Measurements from ENCODE around the gene BRD7. TPM values are rescaled to one million over a fixed set of nuclear protein-coding genes. Genes with fewer than 3 reads are reported as not detected.

The BRD7 gene
- total RNA-seq, 2 experiments from 2014 or later, result 87.9 to 103 TPM

DNA sequence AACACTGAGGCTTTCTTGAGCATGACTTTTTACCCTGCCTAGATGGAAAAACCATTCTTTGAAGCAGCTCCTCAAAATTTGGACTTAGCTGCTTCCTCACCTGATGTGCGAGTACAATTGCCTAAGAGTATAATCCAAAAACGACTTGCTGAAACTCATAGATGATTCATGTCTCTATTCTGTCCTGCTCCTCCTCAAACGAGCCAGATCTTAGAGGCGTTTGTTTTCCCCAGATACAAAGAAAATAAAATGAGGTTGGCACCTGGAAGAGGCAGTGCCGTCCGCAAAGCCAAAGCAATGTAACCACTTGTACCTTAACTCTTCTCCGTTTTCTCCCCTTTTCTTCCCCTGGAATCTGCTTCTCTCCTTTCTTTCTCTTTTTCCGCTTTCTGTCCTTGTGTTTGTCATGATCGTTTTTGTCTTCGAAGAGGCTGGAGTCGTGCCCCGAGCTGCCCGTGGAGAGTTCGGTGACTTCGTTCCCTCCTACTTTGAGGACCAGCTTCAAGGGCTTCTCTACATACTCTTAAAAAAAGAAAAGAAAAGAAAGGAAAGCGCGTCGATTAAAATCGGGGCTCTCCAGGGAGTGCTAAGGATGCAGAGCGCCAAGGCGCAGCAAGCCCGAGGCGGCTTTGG is 895 bp downstream of the BRD7 start:
- ChIA-PET POLR2A (interaction anchor here (0.6 to 1.1 kb wide), 2 partner anchors 29 to 160 kb away, joined by 4 to 5 read pairs; no protein-coding TSS in a partner anchor), CTCF (interaction anchor here (1.3 to 3.4 kb wide), 5 partner anchors 12 to 438 kb away, joined by 3 to 26 read pairs (median 14); no protein-coding TSS in a partner anchor)
- H3K9me3 Mint-ChIP-seq, result no peaks in the 10 kb centered on the region
- H3K4me3 Mint-ChIP-seq, result peak overlapping the region; percentile 89
- H3K27ac Mint-ChIP-seq, result peak overlapping the region; percentile 76
- peaks cover 32% of the 10 kb centered on the region for H3K36me3 Mint-ChIP-seq
- H3K27me3 Mint-ChIP-seq, result no peaks in the 10 kb centered on the region
- DNase-seq, result no peak
- intact Hi-C loops (cut with micrococcal nuclease), result loop anchor here (1.0 to 5.0 kb wide), 8 partner anchors 41 to 439 kb away; partner anchors contain the start of genes CNEP1R1, HEATR3 and NKD1
- H3K4me1 Mint-ChIP-seq (ENCODE audit: low read depth), result peaks cover 47% of the 10 kb centered on the region

DNA sequence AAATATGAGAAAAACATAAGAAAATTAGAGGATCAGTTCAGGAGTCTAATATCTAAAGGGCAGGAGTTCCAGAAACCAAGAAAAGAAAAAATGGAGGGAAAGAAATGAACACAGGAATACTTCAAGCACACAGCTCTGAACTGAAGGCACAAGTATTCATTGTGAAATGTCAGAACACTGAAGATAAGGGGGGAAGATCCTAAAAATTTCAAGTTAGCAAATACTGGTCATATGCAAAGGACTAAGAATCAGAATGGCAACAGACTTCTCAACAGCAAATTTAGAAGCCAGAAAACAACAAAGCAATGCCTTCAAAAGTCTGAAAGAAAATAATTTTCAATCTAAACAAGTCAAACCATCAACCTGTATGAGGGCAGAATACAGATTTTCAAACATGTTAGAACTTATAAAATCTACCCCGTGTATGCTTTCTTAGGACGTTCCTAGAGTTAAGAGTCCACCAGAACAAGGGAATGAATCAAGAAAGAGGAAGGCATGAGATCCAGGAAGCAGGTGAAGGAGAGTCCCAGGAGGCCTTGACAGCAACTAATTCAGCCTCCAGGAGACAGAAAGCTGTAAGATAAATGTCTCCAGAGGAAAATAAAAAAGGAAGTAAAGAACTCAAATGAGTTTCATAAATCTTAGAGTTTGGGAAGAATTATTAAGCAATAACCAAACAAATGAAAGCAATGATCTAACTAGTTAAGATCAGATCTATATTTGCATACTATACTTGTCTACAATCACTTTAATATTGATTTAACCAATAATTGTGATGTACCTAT is 2.8 kb downstream of the BRD7 start:
- intact Hi-C loops (cut with micrococcal nuclease), result loop anchor here (5.0 kb wide), 5 partner anchors 141 to 441 kb away; partner anchors contain the start of genes CNEP1R1 and NKD1
- H3K9me3 Mint-ChIP-seq, result no peaks in the 10 kb centered on the region
- H3K36me3 Mint-ChIP-seq, result peaks cover 37% of the 10 kb centered on the region
- H3K27ac Mint-ChIP-seq, result no peak overlapping the region
- CTCF ChIA-PET, result interaction anchor here (1.0 to 3.4 kb wide), 4 partner anchors 10 to 440 kb away, joined by 4 to 26 read pairs (median 14); no protein-coding TSS in a partner anchor
- peaks cover 58% of the 10 kb centered on the region for H3K4me1 Mint-ChIP-seq (ENCODE audit: low read depth)
- H3K4me3 Mint-ChIP-seq, result peak overlapping the region; percentile 5
- no peak for DNase-seq
- no peaks in the 10 kb centered on the region for H3K27me3 Mint-ChIP-seq
- POLR2A ChIA-PET, result no interaction called here

DNA sequence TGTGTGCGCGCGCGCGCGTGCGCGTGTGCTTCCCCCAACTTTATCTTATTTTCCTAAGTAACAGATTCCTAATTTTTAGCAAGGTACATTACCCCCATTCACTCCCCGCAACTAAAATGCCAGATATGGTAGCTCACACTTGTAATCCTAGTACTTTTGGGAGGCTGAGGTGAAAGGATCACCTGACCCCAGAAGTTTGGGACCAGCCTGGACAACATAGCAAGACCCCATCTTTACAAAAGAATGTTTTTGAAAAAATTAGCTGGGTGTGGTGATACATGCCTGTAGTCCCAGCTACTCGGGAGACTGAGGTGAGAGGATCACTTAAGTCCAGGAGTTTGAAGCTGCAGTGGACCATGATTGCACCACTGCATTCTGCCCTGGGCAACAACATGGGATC is 5.1 kb downstream of the BRD7 start:
- H3K9me3 Mint-ChIP-seq, result no peaks in the 10 kb centered on the region

DNA sequence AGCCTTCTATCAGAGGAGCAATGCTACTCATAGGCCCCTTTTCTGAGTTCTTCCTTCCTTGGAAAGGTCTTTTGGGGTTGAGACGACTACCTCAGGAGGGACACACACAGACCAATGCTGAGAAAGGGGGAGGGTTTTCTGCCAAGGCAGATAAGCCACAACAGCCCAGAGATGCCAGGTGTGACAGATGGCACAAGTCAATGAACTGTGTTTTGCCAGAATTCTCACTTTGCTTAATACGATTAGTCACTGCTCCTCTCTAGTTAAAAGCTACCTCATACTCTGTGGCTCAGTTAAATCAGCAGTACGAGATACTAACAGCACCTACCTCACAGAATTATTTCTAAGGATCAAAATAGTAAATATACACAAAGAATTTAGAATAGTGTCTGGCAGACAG is 8.0 kb downstream of the BRD7 start:
- H3K9me3 Mint-ChIP-seq, result no peaks in the 10 kb centered on the region
- intact Hi-C loops (cut with micrococcal nuclease), result no loop called here
- H3K4me1 Mint-ChIP-seq (ENCODE audit: low read depth), result peaks cover 52% of the 10 kb centered on the region
- peaks cover 35% of the 10 kb centered on the region for H3K36me3 Mint-ChIP-seq
- DNase-seq, result no peak
- peak overlapping the region; percentile 30 for H3K27ac Mint-ChIP-seq
- H3K4me3 Mint-ChIP-seq, result no peak overlapping the region
- no peaks in the 10 kb centered on the region for H3K27me3 Mint-ChIP-seq
- ChIA-PET POLR2A (interaction anchor here (1.4 kb wide), 1 partner anchor 22 kb away, joined by 4 read pairs; no protein-coding TSS in a partner anchor), CTCF (interaction anchor here (1.0 to 14.0 kb wide), 9 partner anchors 9 to 445 kb away, joined by 3 to 302 read pairs (median 5); partner anchors contain the start of gene BRD7)

More for the DNA sequence above, 5.1 kb downstream of the BRD7 start:
- Mint-ChIP-seq H3K4me3 (no peak overlapping the region), H3K36me3 (peaks cover 42% of the 10 kb centered on the region), H3K27ac (no peak overlapping the region), H3K4me1 (ENCODE audit: low read depth) (peaks cover 66% of the 10 kb centered on the region), H3K27me3 (no peaks in the 10 kb centered on the region)
- DNase-seq, result no peak
- intact Hi-C loops (cut with micrococcal nuclease), result no loop called here
- ChIA-PET POLR2A (no interaction called here), CTCF (interaction anchor here (1.0 to 1.7 kb wide), 2 partner anchors 9 to 442 kb away, joined by 3 to 6 read pairs; no protein-coding TSS in a partner anchor)

DNA sequence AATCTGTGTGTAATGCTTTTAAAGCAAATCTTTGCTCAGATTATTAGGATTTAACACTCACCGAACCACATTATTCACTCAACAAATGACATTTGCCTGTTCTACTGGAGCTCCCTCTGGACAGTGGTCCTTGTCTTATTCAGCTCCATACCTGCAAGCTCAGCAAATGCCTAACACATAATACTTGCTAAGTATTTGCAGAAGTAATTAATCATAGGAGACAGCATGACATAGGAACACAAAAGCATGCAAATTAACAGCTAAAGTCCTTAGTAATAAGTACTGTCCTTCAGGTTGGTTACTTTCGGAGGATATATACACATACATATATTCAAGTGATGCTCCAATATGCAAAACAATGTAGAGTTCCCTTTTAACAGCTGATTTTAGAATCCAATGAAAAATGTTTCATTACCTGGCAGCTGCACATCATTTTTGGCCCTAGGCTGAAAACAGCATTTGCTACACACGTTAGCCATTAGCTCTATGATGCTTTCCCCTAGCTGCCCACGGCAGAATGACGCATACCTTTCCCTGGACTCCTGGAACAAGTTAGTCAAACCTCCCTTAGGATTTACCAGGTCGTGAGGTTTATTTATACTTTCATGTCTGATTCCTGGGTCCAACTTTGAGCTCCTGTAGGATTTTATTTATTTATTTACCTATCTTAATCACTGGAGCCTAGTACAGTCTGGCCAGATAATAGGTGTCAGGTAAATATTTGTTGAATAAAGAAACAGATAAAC is 8.6 kb downstream of the BRD7 start:
- ChIA-PET POLR2A (interaction anchor here (1.4 kb wide), 1 partner anchor 21 kb away, joined by 4 read pairs; no protein-coding TSS in a partner anchor), CTCF (interaction anchor here (0.7 to 14.0 kb wide), 9 partner anchors 9 to 446 kb away, joined by 3 to 302 read pairs (median 5); partner anchors contain the start of gene BRD7)
- no peaks in the 10 kb centered on the region for H3K9me3 Mint-ChIP-seq
- H3K36me3 Mint-ChIP-seq, result peaks cover 31% of the 10 kb centered on the region
- H3K27ac Mint-ChIP-seq, result peak overlapping the region; percentile 44
- DNase-seq, result no peak
- no peak overlapping the region for H3K4me3 Mint-ChIP-seq
- H3K4me1 Mint-ChIP-seq (ENCODE audit: low read depth), result peaks cover 50% of the 10 kb centered on the region
- H3K27me3 Mint-ChIP-seq, result no peaks in the 10 kb centered on the region
- intact Hi-C loops (cut with micrococcal nuclease), result no loop called here

DNA sequence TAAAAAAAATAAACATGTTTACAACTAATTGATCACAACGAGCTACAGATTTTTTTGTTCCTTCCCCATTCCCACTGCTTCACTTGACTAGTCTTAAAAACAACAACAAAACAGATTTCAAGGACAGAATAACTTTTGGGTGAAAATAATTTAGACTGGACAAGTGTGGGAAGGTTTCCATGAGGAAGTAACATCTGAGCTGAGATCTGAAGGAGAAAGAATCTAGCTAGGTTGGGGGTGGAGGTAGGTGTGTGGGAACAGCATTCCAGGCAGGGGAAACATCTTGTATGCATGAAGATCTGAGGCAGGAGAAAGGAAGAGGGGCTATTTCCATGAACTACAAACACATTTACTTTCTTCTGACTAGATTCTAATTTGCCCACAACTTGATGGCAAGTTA is 9.2 kb downstream of the BRD7 start:
- Mint-ChIP-seq H3K27me3 (no peaks in the 10 kb centered on the region), H3K27ac (peak overlapping the region; percentile 44), H3K36me3 (peaks cover 32% of the 10 kb centered on the region), H3K4me3 (no peak overlapping the region), H3K9me3 (no peaks in the 10 kb centered on the region), H3K4me1 (ENCODE audit: low read depth) (peaks cover 51% of the 10 kb centered on the region)
- CTCF ChIA-PET, result interaction anchor here (0.7 to 14.0 kb wide), 8 partner anchors 10 to 447 kb away, joined by 3 to 302 read pairs (median 4); partner anchors contain the start of gene BRD7
- POLR2A ChIA-PET, result no interaction called here
- no peak for DNase-seq
- intact Hi-C loops (cut with micrococcal nuclease), result no loop called here

DNA sequence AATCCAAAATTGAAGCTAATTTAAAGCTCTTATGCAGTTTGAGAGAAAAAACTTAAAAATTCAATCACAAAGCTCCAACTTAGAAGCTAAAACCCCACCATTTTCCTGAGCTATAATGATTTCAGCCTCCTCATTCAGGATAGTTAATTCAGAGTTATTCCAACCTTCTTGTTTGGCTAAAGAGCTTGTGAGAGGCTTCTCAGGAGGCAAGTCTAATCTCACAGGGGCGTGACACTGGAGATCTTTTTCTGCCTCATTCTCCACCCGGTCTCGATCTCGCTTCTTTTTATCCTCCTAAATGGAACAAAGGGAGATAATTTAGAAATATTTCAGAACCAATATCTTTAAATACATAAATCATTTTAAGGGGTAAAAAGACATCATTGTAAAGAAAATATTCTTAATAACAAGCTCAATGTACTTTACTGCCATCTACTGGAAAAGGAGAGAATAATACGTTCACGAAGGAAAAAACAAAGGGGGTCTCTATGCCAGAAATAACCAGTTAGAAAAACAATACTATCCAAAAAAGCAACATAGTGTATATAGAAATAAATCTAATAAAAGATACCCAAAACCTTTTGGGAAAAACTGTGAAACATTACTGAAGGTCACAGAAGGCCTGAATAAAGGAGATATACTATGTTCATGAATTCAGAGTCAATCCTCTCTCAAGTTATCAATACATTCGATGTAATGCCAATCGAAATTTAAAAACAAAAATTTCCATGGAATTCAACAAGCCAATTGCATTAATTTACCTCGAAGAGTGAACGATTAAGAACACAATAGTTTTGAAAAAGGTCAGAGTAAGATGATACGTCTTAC is 13.9 kb downstream of the BRD7 start:
- ChIA-PET POLR2A (no interaction called here), CTCF (interaction anchor here (0.6 to 14.0 kb wide), 45 partner anchors 8 to 457 kb away, joined by 3 to 302 read pairs (median 4); partner anchors contain the start of genes BRD7 and CNEP1R1)
- intact Hi-C loops (cut with micrococcal nuclease), result loop anchor here (1.0 to 2.0 kb wide), 3 partner anchors 16 to 141 kb away; no protein-coding TSS in a partner anchor
- H3K27ac Mint-ChIP-seq, result no peak overlapping the region
- H3K4me1 Mint-ChIP-seq (ENCODE audit: low read depth), result peaks cover 30% of the 10 kb centered on the region
- DNase-seq, result no peak
- H3K36me3 Mint-ChIP-seq, result peaks cover 36% of the 10 kb centered on the region
- H3K27me3 Mint-ChIP-seq, result no peaks in the 10 kb centered on the region
- H3K9me3 Mint-ChIP-seq, result no peaks in the 10 kb centered on the region
- H3K4me3 Mint-ChIP-seq, result no peak overlapping the region

DNA sequence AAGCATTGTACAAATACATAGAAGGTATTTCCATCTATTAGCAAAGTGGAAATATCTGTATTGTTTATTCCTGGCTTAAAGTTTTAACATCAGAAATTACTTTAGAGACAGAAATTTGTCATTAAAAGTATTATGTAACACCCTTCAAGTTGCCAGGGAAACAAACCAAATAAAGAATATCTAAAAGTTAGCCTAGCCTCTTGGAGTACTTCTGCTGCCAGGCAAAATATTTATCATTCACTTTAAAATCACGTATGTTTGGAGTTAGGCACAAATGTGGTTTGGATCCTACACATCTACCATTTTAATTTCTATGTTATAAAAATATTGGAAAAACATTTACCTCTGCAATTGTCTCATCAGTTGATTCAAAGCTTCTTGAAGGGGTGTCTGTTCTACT is 14.7 kb downstream of the BRD7 start:
- Mint-ChIP-seq H3K9me3 (peaks cover 4% of the 10 kb centered on the region), H3K27ac (no peak overlapping the region), H3K36me3 (peaks cover 40% of the 10 kb centered on the region), H3K4me3 (no peak overlapping the region), H3K4me1 (ENCODE audit: low read depth) (peaks cover 24% of the 10 kb centered on the region), H3K27me3 (no peaks in the 10 kb centered on the region)
- ChIA-PET POLR2A (interaction anchor here (1.5 kb wide), 1 partner anchor 27 kb away, joined by 6 read pairs; no protein-coding TSS in a partner anchor), CTCF (interaction anchor here (0.8 to 14.0 kb wide), 29 partner anchors 9 to 458 kb away, joined by 3 to 302 read pairs (median 5); partner anchors contain the start of genes BRD7 and CNEP1R1)
- no peak for DNase-seq
- intact Hi-C loops (cut with micrococcal nuclease), result loop anchor here (1.0 to 2.0 kb wide), 2 partner anchors 15 to 140 kb away; no protein-coding TSS in a partner anchor

DNA sequence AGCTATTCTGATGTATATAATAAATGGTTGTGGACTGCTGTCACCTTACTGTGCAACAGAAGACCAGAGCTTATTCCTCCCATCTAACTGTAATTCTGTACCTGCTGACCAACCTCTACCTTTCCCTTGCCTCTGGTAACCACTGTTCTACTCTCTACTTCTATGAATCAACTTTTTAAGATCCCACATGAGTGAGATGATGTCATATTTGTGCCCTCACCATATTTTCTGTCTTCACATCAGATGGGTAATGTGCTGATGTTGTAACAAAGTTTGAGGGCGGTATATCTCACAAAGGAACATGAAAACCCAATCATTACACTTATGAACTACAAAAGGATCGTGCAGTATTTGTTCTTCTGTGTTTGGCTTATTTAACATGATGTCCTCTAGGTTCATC is 16.8 kb downstream of the BRD7 start:
- intact Hi-C loops (cut with micrococcal nuclease), result no loop called here
- Mint-ChIP-seq H3K4me1 (ENCODE audit: low read depth) (peaks cover 24% of the 10 kb centered on the region), H3K36me3 (peaks cover 52% of the 10 kb centered on the region), H3K27ac (no peak overlapping the region), H3K4me3 (no peak overlapping the region), H3K27me3 (no peaks in the 10 kb centered on the region), H3K9me3 (peaks cover 4% of the 10 kb centered on the region)
- POLR2A ChIA-PET, result interaction anchor here (1.5 kb wide), 1 partner anchor 13 kb away, joined by 4 read pairs; no protein-coding TSS in a partner anchor
- DNase-seq, result no peak
- CTCF ChIA-PET, result interaction anchor here (1.2 to 14.0 kb wide), 3 partner anchors 12 to 455 kb away, joined by 3 to 302 read pairs (median 4); no protein-coding TSS in a partner anchor

DNA sequence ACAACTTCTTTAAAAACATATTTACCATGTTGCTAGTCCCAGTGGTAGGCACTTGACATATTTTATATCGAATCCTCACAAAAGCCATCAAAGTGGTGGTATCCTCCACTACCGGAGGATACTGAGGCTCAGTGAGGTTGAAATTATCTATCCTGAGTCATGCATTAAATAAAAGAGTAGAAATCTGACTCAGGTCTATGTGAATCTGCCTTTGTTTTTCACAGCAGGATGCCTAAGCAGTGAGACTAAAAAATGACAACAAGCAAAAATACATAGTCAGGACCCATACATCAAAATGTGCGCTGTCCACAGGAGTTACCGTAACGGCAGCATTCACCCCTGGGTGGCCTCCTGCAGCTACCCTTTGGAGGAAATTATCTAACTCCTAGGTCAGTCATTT is 17.7 kb downstream of the BRD7 start:
- Mint-ChIP-seq H3K36me3 (peaks cover 56% of the 10 kb centered on the region), H3K9me3 (peaks cover 4% of the 10 kb centered on the region), H3K4me3 (no peak overlapping the region), H3K27me3 (no peaks in the 10 kb centered on the region), H3K27ac (no peak overlapping the region), H3K4me1 (ENCODE audit: low read depth) (peaks cover 23% of the 10 kb centered on the region)
- no peak for DNase-seq
- CTCF ChIA-PET, result interaction anchor here (1.2 to 14.0 kb wide), 4 partner anchors 12 to 456 kb away, joined by 3 to 302 read pairs (median 4); no protein-coding TSS in a partner anchor
- POLR2A ChIA-PET, result interaction anchor here (1.5 kb wide), 1 partner anchor 12 kb away, joined by 4 read pairs; no protein-coding TSS in a partner anchor
- intact Hi-C loops (cut with micrococcal nuclease), result no loop called here
